ENCODE measurements around the gene NBEAL1.
"Not testable (repeated sequence)": the region's sequence is repeated elsewhere in the genome, so short reads cannot be mapped to it uniquely, and the experiment has no call there.

Gene NBEAL1

GRCh38 chr2:203185864-203186263, 171.2 kb downstream of the NBEAL1 start:
- Mint-ChIP-seq H3K4me3 (no peak overlapping the region), H3K36me3 (peaks cover 18 to 22% of the 10 kb centered on the region in 2 donors), H3K27me3 (no peaks in the 10 kb centered on the region), H3K9me3 (peaks cover 0 to 1% of the 10 kb centered on the region in 2 donors), H3K27ac (no peak overlapping the region), H3K4me1 (no peaks in the 10 kb centered on the region)
- DNase-seq (no peak), ATAC-seq (replicated peaks) (no peak)

GRCh38 chr2:203190547-203190946, 175.9 kb downstream of the NBEAL1 start:
- peaks cover 18 to 26% of the 10 kb centered on the region in 2 donors for H3K36me3 Mint-ChIP-seq
- not testable (repeated sequence) for DNase-seq; H3K4me1 Mint-ChIP-seq; H3K27ac Mint-ChIP-seq; H3K9me3 Mint-ChIP-seq; H3K4me3 Mint-ChIP-seq; ATAC-seq (replicated peaks); H3K27me3 Mint-ChIP-seq

- H3K4me1 Mint-ChIP-seq; H3K4me3 Mint-ChIP-seq; H3K27ac Mint-ChIP-seq; H3K27me3 Mint-ChIP-seq; ATAC-seq (replicated peaks); H3K9me3 Mint-ChIP-seq; DNase-seq: not testable (repeated sequence)
- peaks cover 15 to 21% of the 10 kb centered on the region in 2 donors for H3K36me3 Mint-ChIP-seq
Measured at GRCh38 chr2:203191026-203191425, 176.4 kb downstream of the NBEAL1 start.

GRCh38 chr2:203191961-203192360, 177.3 kb downstream of the NBEAL1 start:
- H3K4me1 Mint-ChIP-seq: no peaks in the 10 kb centered on the region
- no peak for DNase-seq
- no peak for ATAC-seq (replicated peaks)
- H3K27me3 Mint-ChIP-seq: no peaks in the 10 kb centered on the region
- peaks cover 13 to 18% of the 10 kb centered on the region in 2 donors for H3K36me3 Mint-ChIP-seq
- H3K4me3 Mint-ChIP-seq: no peak overlapping the region
- peaks cover 0 to 1% of the 10 kb centered on the region in 2 donors for H3K9me3 Mint-ChIP-seq
- H3K27ac Mint-ChIP-seq: no peak overlapping the region

- no peaks in the 10 kb centered on the region for H3K9me3 Mint-ChIP-seq
- DNase-seq (no peak), ATAC-seq (replicated peaks) (no peak)
- no peaks in the 10 kb centered on the region for H3K4me1 Mint-ChIP-seq
- no peaks in the 10 kb centered on the region for H3K27me3 Mint-ChIP-seq
- H3K27ac Mint-ChIP-seq: no peak overlapping the region
- H3K36me3 Mint-ChIP-seq: peaks cover 6 to 15% of the 10 kb centered on the region in 2 donors
- no peak overlapping the region for H3K4me3 Mint-ChIP-seq
Measured at GRCh38 chr2:203195331-203196036, 180.8 kb downstream of the NBEAL1 start.

GRCh38 chr2:203200866-203201265, 186.2 kb downstream of the NBEAL1 start:
- Mint-ChIP-seq H3K27ac (no peak overlapping the region), H3K9me3 (no peaks in the 10 kb centered on the region)

GRCh38 chr2:203201426-203201825, 186.8 kb downstream of the NBEAL1 start:
- DNase-seq: no peak

More at GRCh38 chr2:203200866-203201265, 186.2 kb downstream of the NBEAL1 start:
- H3K4me3 Mint-ChIP-seq: no peak overlapping the region
- ATAC-seq (replicated peaks): no peak
- DNase-seq: no peak
- H3K27me3 Mint-ChIP-seq: no peaks in the 10 kb centered on the region
- H3K36me3 Mint-ChIP-seq: peaks cover 6 to 14% of the 10 kb centered on the region in 2 donors
- H3K4me1 Mint-ChIP-seq: no peaks in the 10 kb centered on the region

GRCh38 chr2:203209538-203209937, 194.9 kb downstream of the NBEAL1 start:
- Mint-ChIP-seq H3K4me3 (no peak overlapping the region), H3K27me3 (no peaks in the 10 kb centered on the region), H3K4me1 (no peaks in the 10 kb centered on the region), H3K36me3 (peaks cover 20 to 23% of the 10 kb centered on the region in 2 donors), H3K9me3 (no peaks in the 10 kb centered on the region), H3K27ac (no peak overlapping the region)
- no peak for ATAC-seq (replicated peaks)
- no peak for DNase-seq

More at GRCh38 chr2:203201426-203201825, 186.8 kb downstream of the NBEAL1 start:
- Mint-ChIP-seq H3K9me3 (no peaks in the 10 kb centered on the region), H3K27ac (no peak overlapping the region), H3K4me1 (no peaks in the 10 kb centered on the region), H3K27me3 (no peaks in the 10 kb centered on the region), H3K36me3 (peaks cover 11 to 19% of the 10 kb centered on the region in 2 donors), H3K4me3 (no peak overlapping the region)
- no peak for ATAC-seq (replicated peaks)

GRCh38 chr2:203225423-203226039, 210.9 kb downstream of the NBEAL1 start:
- peak; percentile 55 to 73 for ATAC-seq (replicated peaks)
- H3K9me3 Mint-ChIP-seq: peaks cover 0 to 3% of the 10 kb centered on the region in 2 donors

GRCh38 chr2:203229674-203230073, 215.0 kb downstream of the NBEAL1 start:
- not testable (repeated sequence) for H3K36me3 Mint-ChIP-seq; DNase-seq; H3K27ac Mint-ChIP-seq; H3K9me3 Mint-ChIP-seq; H3K4me1 Mint-ChIP-seq; ATAC-seq (replicated peaks); H3K4me3 Mint-ChIP-seq
- peaks cover 7 to 10% of the 10 kb centered on the region in 2 donors for H3K27me3 Mint-ChIP-seq

More at GRCh38 chr2:203225423-203226039, 210.9 kb downstream of the NBEAL1 start:
- Mint-ChIP-seq H3K27me3 (peaks cover 0 to under 1% of the 10 kb centered on the region in 2 donors), H3K36me3 (peaks cover 0 to 5% of the 10 kb centered on the region in 2 donors), H3K4me1 (no peaks in the 10 kb centered on the region), H3K27ac (no peak overlapping the region), H3K4me3 (no peak overlapping the region)
- no peak for DNase-seq

GRCh38 chr2:203237346-203238238, 222.9 kb downstream of the NBEAL1 start:
- no peaks in the 10 kb centered on the region for H3K27me3 Mint-ChIP-seq
- H3K9me3 Mint-ChIP-seq: no peaks in the 10 kb centered on the region
- DNase-seq: no peak
- H3K4me1 Mint-ChIP-seq: peaks cover 11 to 33% of the 10 kb centered on the region in 2 donors
- H3K4me3 Mint-ChIP-seq: peak overlapping the region; percentile 90 to 96
- peaks cover 13 to 22% of the 10 kb centered on the region in 2 donors for H3K36me3 Mint-ChIP-seq
- H3K27ac Mint-ChIP-seq: peak overlapping the region; percentile 99
- ATAC-seq (replicated peaks): no peak

- Mint-ChIP-seq H3K36me3 (peaks cover 17 to 28% of the 10 kb centered on the region in 2 donors), H3K9me3 (peaks cover 0 to 2% of the 10 kb centered on the region in 2 donors), H3K4me3 (peak overlapping the region; percentile 90 to 96), H3K27ac (peak overlapping the region; percentile 99), H3K4me1 (peaks cover 16 to 40% of the 10 kb centered on the region in 2 donors), H3K27me3 (no peaks in the 10 kb centered on the region)
- DNase-seq (no peak), ATAC-seq (replicated peaks) (peak in 1 of 2 donors; percentile 0)
Measured at GRCh38 chr2:203238292-203238703, 223.6 kb downstream of the NBEAL1 start.

GRCh38 chr2:203238704-203239526, 224.2 kb downstream of the NBEAL1 start, which contains the start of gene CYP20A1:
Gene CYP20A1 (plus strand): TSS chr2:203239018. CDS start chr2:203239063, 45 bp downstream.
- DNase-seq (peak; percentile 98), ATAC-seq (replicated peaks) (peak; percentile 90 to 93)
- Mint-ChIP-seq H3K27me3 (no peaks in the 10 kb centered on the region), H3K4me3 (peak within 1 kb of the TSS; percentile 90 to 96), H3K4me1 (peaks cover 16 to 43% of the 10 kb centered on the region in 2 donors), H3K27ac (peak within 1 kb of the TSS; percentile 99), H3K36me3 (peaks cover 18 to 30% of the 10 kb centered on the region in 2 donors), H3K9me3 (peaks cover 0 to 2% of the 10 kb centered on the region in 2 donors)
